NCI-H1417 treated with DMSO at 0.1 percent for 48 hours (cell line): ENCODE data around the gene PPP1R9B.

ENCODE experiments used
- DNase-seq: peaks from one replicate; lab custom pipeline; 2025; lab: John Stamatoyannopoulos, UW

The PPP1R9B gene

GRCh38 chr17:50088952-50089825, 61.3 kb downstream of the PPP1R9B start:
- DNase-seq = no peak

GRCh38 chr17:50087912-50088405, 62.5 kb downstream of the PPP1R9B start:
- DNase-seq = no peak

DNA sequence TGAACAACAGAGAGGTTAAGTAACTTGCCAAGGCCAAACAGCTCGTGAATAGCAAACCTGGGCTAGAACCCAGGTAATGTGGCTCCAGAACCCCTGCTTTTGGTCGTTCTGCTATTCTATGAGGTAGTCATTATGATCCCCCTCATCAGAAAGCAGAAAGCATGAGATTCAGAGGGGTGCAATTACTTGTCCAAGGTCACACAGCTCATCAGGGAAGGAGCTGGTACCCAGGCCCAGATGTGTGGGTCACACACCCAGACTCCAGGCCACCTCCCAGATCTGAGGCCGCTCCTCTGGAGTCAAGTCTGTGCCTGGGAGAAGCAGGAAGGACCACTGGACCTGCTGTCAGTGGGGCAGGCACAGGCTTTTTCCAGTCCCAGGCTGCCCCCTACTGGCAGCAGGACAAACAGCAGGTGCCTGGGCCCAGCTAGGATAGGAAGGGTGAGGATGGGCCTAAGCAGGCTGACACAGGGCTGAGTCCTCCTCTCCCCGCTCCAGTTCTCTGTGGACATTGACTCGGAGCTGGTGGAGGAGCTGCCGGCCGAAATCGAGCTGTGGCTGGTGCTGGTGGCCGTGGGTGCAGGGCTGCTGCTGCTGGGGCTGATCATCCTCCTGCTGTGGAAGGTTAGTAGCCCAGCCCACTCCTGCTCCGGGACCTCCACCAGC, 63.1 kb downstream of the PPP1R9B start:
- DNase-seq = no peak
